NCI-H187 (cell line): ENCODE data around the gene MYBPC1.
A peak's percentile ranks its signal among the peaks of the same experiment; 100 is the strongest.

ENCODE experiments used
- DNase-seq, 2 experiments: peaks; one replicate each; lab custom pipeline; 2025; lab: John Stamatoyannopoulos, UW

Gene MYBPC1

GRCh38 chr12:101694986-101695385, 100.2 kb downstream of the MYBPC1 start:
- DNase-seq: no peak

DNA sequence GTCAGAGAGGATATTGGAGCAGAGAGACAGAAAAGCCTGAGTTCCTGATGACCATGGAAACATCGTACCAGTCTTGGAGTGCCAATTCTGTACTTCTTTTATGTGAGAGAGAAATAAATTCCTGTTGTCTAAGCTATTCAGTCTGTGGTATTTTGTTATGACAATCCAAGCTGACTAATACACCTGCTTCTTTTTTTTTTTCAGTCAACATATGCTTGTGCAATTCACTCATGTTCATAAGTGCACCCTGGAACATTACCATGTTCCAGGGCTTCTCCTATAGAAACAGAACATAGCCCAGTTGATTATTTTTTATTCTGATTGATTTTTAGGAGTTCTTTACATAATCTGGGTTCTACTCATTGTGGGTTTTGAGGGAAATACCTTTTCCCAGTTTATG, 100.9 kb downstream of the MYBPC1 start:
- DNase-seq: no peak

GRCh38 chr12:101696251-101697196, 101.8 kb downstream of the MYBPC1 start:
- peak in 1 of 2 experiments; percentile 74 for DNase-seq

GRCh38 chr12:101697197-101697929, 102.6 kb downstream of the MYBPC1 start, which contains the start of gene CHPT1:
Gene CHPT1 (plus strand): TSS chr12:101697640. CDS start chr12:101697862, 222 bp downstream.
- DNase-seq: peak; percentile 64 to 74

DNA sequence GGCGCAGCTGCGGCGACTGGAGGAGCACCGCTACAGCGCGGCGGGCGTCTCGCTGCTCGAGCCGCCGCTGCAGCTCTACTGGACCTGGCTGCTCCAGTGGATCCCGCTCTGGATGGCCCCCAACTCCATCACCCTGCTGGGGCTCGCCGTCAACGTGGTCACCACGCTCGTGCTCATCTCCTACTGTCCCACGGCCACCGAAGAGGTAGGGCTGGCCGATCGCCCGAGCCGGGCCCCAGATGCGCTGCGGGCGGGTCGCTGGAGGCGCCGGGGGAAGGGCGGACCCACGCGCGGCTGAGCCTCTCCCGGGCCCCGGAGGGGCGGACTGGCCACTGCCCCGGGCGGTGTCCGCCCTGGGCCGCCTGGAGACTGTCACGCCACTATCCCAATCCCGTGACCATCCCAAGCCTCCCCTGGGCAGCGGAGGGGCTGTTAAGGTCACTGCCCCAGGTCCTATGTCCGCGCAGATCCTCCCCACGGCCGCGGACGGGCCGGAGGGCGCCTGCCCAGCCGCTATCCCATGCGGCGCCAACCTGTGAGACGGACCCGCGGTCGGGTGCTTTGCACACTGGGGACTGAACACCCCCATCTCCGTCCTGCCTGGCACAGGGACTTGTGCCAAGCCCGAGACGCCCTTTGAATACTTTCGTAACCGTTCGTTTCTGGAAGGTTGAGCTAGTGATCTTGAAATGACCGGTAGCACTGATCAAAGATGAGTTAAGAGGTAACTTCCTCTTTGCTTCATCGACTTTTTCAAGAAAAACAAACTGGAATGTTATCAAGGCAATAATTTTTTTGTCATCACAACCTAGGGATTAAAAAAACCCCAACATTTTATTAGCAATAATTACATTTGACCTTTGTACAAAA, 103.4 kb downstream of the MYBPC1 start:
- no peak for DNase-seq

DNA sequence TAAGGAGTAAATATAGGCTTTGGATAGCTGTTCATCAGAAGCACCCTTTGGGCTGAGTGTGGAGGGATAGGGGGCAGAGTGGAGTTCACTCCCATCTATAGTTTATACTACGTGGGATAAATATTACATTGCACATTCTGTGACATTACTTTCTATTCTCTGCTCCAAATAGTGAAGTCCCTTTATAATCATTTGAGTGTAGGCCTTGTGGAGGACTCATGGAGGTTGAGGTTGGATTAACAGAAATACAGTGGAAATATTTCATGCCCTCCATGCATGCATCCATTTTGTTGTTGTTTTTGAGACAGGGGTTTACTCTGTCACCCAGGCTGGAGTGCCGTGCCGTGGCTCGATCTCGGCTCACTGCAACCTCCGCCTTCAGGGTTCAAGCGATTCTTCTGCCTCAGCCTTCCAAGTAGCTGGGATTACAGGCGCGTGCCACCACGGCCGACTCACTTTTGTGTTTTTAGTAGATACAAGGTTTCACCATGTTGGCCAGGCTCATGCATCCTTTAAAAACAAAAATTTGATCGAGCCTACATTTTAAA, 104.1 kb downstream of the MYBPC1 start:
- no peak for DNase-seq

- no peak for DNase-seq
Observed at GRCh38 chr12:101700299-101700820, 105.6 kb downstream of the MYBPC1 start.

- no peak for DNase-seq
Observed at GRCh38 chr12:101703487-101703886, 108.7 kb downstream of the MYBPC1 start.

GRCh38 chr12:101706403-101706802, 111.6 kb downstream of the MYBPC1 start:
- no peak for DNase-seq

DNA sequence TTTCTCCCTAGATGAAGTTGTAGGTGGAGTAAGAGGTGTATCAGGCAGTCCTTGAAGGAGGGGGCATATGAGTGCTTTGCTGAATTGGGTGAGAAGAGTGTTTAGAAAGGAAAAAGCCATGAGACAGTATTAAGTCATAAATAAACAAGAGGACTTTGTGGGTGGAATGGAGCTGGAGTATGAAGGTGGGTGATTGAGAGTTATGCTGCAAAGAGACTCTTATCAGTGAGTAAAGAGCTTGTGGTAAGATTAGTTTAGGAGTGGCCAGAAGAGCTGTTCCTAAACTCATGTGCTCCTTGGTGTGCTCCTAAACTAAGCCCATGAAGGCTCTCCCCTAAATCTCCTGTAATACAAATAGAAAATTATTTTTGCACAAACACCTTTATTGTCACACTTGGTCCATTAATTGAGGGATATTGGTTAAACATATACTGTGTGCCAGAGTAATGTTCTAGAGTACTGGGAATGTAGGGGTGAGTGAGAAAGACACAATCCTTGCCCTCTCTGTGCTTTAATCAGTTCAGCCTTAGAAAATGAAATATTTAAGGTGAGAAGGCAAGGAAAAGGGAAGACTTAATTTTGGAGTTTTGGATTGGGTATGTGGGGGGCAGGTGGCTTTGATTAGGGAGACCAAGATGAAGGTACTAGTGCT, 112.5 kb downstream of the MYBPC1 start:
- DNase-seq: no peak

DNA sequence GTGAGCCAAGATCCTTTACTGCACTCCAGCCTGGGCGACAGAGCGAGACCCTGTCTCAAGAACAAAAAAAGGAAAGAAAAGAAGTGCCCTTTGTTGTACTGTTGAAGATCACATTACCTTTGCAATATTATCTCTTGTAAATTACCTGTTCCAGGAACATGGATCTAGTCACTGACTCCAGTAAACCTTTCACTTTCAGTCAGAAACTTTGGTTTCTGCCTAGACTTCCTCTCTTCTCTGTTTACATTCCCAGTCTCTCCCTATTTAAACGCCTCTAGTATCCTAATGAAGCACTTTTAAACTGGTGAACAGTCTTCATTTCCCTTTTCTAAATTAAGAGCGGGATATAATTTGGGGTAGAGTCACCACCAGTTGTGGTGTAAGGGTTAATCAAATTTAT, 115.5 kb downstream of the MYBPC1 start:
- no peak for DNase-seq

DNA sequence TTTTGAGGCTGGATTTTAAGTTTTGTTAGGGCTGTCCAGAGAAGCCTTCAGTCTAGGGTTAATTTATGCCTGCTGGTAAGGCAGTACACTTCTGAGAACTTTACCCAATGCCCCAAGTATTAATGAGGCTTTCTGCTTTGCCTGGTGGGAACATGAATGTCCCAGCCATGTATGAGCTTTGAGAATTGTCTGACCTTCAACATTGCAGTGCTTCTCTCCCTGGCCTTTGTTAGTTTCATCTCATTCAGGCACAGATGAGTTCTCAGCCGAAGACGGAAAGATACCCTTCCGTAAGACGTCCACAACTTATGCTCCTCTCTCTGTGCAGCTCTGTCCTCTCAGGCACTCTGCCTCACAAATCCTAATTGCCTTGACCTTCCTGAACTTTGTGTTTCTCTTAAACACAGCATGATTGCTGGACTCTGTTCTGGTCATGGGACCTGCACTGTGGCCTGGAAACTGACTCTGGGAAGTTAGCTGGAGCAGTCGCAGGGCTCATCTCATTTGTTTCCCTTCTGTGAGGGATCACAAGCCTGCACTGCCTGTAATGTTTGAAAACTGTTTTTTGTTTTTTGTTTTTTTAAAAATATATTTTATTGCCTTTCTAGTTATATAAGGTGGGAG, 118.4 kb downstream of the MYBPC1 start:
- no peak for DNase-seq

GRCh38 chr12:101713930-101714329, 119.2 kb downstream of the MYBPC1 start:
- no peak for DNase-seq

GRCh38 chr12:101714877-101715444, 120.2 kb downstream of the MYBPC1 start:
- DNase-seq: no peak

- no peak for DNase-seq
Observed at GRCh38 chr12:101719566-101719965, 124.8 kb downstream of the MYBPC1 start.

DNA sequence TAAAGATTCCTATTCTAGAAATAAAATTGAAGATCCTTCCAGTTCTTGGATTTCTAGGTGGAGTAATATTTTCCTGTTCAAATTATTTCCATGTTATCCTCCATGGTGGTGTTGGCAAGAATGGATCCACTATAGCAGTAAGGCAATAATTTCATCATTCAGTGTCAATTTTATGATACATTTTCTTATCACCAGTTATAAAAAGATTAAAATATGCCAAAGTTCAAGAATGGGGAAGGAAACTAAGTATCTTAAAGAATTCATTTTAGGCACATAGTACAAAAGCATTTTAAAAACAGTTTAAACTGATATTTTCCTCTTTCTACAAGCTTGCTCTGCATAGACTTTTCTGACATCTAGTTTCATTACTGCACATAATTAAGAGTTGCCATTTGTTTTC, 125.3 kb downstream of the MYBPC1 start:
- no peak for DNase-seq

GRCh38 chr12:101722392-101722791, 127.6 kb downstream of the MYBPC1 start:
- DNase-seq: no peak

DNA sequence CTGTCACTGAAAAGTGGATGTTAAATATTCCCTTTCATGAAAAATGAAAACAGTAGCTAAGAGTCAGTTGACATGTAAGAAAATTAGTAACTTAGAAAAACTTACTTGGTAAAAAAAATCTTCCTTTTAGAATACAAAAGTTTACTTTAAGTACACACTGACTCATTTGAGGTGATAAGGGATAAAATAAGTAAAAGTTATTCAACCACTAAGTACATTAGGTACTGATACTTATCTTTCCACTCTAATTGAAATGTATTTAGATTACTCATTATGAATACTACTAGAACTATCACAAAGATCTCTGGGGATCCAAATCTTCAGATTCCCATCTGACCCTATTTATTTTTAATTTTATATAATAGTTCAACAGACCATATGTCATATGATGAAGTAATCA, 132.3 kb downstream of the MYBPC1 start:
- no peak for DNase-seq

DNA sequence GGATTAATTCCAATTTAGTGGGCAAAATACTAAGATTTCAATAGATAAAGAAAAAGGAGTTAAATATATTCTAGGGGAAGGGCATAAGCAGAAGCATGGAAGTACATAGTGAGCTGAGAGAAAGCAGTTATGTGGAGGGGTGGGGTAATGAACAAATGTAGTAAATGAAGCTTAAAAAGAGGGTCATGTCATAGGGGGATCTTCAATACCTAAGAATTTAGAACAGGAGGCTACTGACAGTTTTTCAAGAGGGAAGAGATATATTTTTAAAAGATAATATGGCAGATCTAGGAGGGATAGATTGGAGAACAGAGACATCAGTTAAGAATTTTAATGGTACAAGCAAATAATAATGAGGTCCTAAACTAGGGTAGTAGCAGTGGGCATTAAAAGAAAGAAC, 135.1 kb downstream of the MYBPC1 start:
- no peak for DNase-seq

DNA sequence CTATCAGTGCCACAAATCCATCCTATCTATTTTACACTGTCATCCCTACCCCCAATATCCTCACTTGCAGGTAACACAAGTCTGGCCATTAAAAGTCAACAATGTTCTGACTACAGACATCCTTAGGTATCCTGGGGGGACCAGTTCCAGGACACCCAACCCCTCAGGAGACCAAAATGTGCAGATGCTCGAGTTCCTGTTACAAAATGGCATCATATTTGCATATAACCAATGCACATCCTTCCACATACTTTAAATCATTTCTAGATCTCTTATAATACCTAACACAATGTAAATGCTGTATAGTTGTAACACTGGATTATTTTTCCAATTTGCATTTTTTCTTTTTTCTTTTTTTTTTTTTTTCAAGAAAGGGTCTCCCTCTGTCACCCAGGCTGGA, 137.5 kb downstream of the MYBPC1 start:
- DNase-seq: no peak
